Measurements from ENCODE around the gene CYLD. TPM values are rescaled to one million over a fixed set of nuclear protein-coding genes. Genes with fewer than 3 reads are reported as not detected.
A peak's percentile ranks its signal among the peaks of the same experiment; 100 is the strongest.

The CYLD gene
- total RNA-seq, 5 donors from 2014 or later (not counting 1 experiment from before 2014, with no cell fraction given): 243 to 380 (median 294) TPM

- H3K27me3 ChIP-seq (replicated peaks in 1 of 2; ENCODE audit: control insufficient read depth in 2 of 2, extremely low read depth in 1 of 2, insufficient read depth in 2 of 2, low read length in 1 of 2): no peaks in the 10 kb centered on the region
- Mint-ChIP-seq H3K36me3 (peaks cover 40% of the 10 kb centered on the region), H3K4me1 (peaks cover 69 to 74% (median 72%) of the 10 kb centered on the region in 3 donors), H3K27ac (peak overlapping the region; percentile 97 to 98), H3K4me3 (peak overlapping the region; percentile 93 to 98 (median 95)), H3K9me3 (no peaks in the 10 kb centered on the region), H3K27me3 (no peaks in the 10 kb centered on the region)
- H3K9me3 ChIP-seq: no peaks in the 10 kb centered on the region
- no CpG with 5 or more reads among the region's 4 CpGs for WGBS (ENCODE audit: insufficient coverage)
- ATAC-seq (replicated peaks in 1 of 4): no peak
- peak overlapping the region; percentile 100 for H3K27ac ChIP-seq (ENCODE audit: low read length)
- peaks cover 0 to 14% of the 10 kb centered on the region in 2 donors for H3K36me3 ChIP-seq (ENCODE audit: control insufficient read depth in 2 of 2, extremely low read depth in 1 of 2, insufficient read depth in 1 of 2, low read length in 1 of 2)
- ChIA-PET POLR2A (interaction anchor here (0.6 to 1.3 kb wide), 10 partner anchors 11 to 593 kb away, joined by 3 to 7 read pairs (median 3); partner anchors contain the start of genes SNX20 (in 1 of the 2) and TENT4B (in 1 of the 2)), CTCF (interaction anchor here (0.6 to 4.9 kb wide), 16 partner anchors 25 to 722 kb away, joined by 3 to 52 read pairs (median 6); partner anchors contain the start of gene SNX20 (in 1 of the 2))
- H3K4me3 ChIP-seq (ENCODE audit: control insufficient read depth in 1 of 2, extremely low read depth in 1 of 2, low read length in 1 of 2): peak overlapping the region; percentile 60 to 99
- no peak for DNase-seq
- H3K4me1 ChIP-seq (ENCODE audit: control insufficient read depth in 1 of 2, extremely low read depth in 1 of 2, insufficient read depth in 2 of 2, low read length in 2 of 2): peaks cover 22 to 58% of the 10 kb centered on the region in 2 experiments
These were observed 4.1 kb downstream of the CYLD start for GRCh38 chr16:50745940-50746339.

GRCh38 chr16:50747207-50747956 lies 5.5 kb downstream of the CYLD start:
- ChIA-PET POLR2A (interaction anchor here in 1 of 2 donors (0.6 to 0.7 kb wide), 2 partner anchors 23 to 66 kb away, joined by 4 read pairs; partner anchors contain the start of gene SNX20), CTCF (interaction anchor here (0.8 to 4.9 kb wide), 24 partner anchors 11 to 723 kb away, joined by 3 to 52 read pairs (median 4); partner anchors contain the start of gene SNX20 (in 1 of the 2))
- Mint-ChIP-seq H3K9me3 (no peaks in the 10 kb centered on the region), H3K4me3 (peak overlapping the region; percentile 72 to 98 (median 81)), H3K27me3 (no peaks in the 10 kb centered on the region), H3K27ac (peak overlapping the region; percentile 95 to 97), H3K36me3 (peaks cover 48% of the 10 kb centered on the region), H3K4me1 (peaks cover 71 to 77% (median 76%) of the 10 kb centered on the region in 3 donors)
- ATAC-seq (replicated peaks in 1 of 4) (peak; percentile 74 to 79 (median 77)), DNase-seq (peak in 13 of 35 experiments; percentile 7 to 77 (median 30))
- peak overlapping the region; percentile 15 to 37 for H3K4me3 ChIP-seq (ENCODE audit: control insufficient read depth in 1 of 2, extremely low read depth in 1 of 2, low read length in 1 of 2)
- peak overlapping the region; percentile 100 for H3K27ac ChIP-seq (ENCODE audit: low read length)
- WGBS (ENCODE audit: insufficient coverage): 0% methylated on average over 4 of the region's 7 CpGs
- no peaks in the 10 kb centered on the region for H3K9me3 ChIP-seq
- H3K27me3 ChIP-seq (replicated peaks in 1 of 2; ENCODE audit: control insufficient read depth in 2 of 2, extremely low read depth in 1 of 2, insufficient read depth in 2 of 2, low read length in 1 of 2): no peaks in the 10 kb centered on the region
- peaks cover 16 to 62% of the 10 kb centered on the region in 2 experiments for H3K4me1 ChIP-seq (ENCODE audit: control insufficient read depth in 1 of 2, extremely low read depth in 1 of 2, insufficient read depth in 2 of 2, low read length in 2 of 2)
- H3K36me3 ChIP-seq (ENCODE audit: control insufficient read depth in 2 of 2, extremely low read depth in 1 of 2, insufficient read depth in 1 of 2, low read length in 1 of 2): peaks cover 0 to 22% of the 10 kb centered on the region in 2 donors

GRCh38 chr16:50751528-50751927 lies 9.6 kb downstream of the CYLD start:
- Histone ChIP-seq H3K9me3 (no peaks in the 10 kb centered on the region), H3K27me3 (replicated peaks in 1 of 2; ENCODE audit: control insufficient read depth in 2 of 2, extremely low read depth in 1 of 2, insufficient read depth in 2 of 2, low read length in 1 of 2) (no peaks in the 10 kb centered on the region), H3K4me3 (ENCODE audit: control insufficient read depth in 1 of 2, extremely low read depth in 1 of 2, low read length in 1 of 2) (no peak overlapping the region), H3K4me1 (ENCODE audit: control insufficient read depth in 1 of 2, extremely low read depth in 1 of 2, insufficient read depth in 2 of 2, low read length in 2 of 2) (peaks cover 11 to 59% of the 10 kb centered on the region in 2 experiments), H3K27ac (ENCODE audit: low read length) (no peak overlapping the region), H3K36me3 (ENCODE audit: control insufficient read depth in 2 of 2, extremely low read depth in 1 of 2, insufficient read depth in 1 of 2, low read length in 1 of 2) (peaks cover 0 to 54% of the 10 kb centered on the region in 2 donors)
- Mint-ChIP-seq H3K4me3 (peak overlapping the region; percentile 9 to 78 (median 50)), H3K27me3 (no peaks in the 10 kb centered on the region), H3K36me3 (peaks cover 55% of the 10 kb centered on the region), H3K27ac (peak overlapping the region; percentile 28 to 74), H3K4me1 (peaks cover 79 to 84% (median 80%) of the 10 kb centered on the region in 3 donors), H3K9me3 (no peaks in the 10 kb centered on the region)
- 80% methylated on average over 2 of the region's 6 CpGs for WGBS (ENCODE audit: insufficient coverage)
- ATAC-seq (replicated peaks in 1 of 4) (no peak), DNase-seq (no peak)
- POLR2A ChIA-PET: interaction anchor here (0.6 to 0.8 kb wide), 4 partner anchors 14 to 86 kb away, joined by 3 read pairs; no protein-coding TSS in a partner anchor
- CTCF ChIA-PET: interaction anchor here (0.7 to 2.4 kb wide), 11 partner anchors 10 to 425 kb away, joined by 3 to 10 read pairs (median 3); partner anchors contain the start of gene CYLD (in 1 of the 2)

- ATAC-seq (replicated peaks in 1 of 4): no peak
- peaks cover 53% of the 10 kb centered on the region for H3K36me3 Mint-ChIP-seq
- Histone ChIP-seq H3K36me3 (ENCODE audit: control insufficient read depth in 2 of 2, extremely low read depth in 1 of 2, insufficient read depth in 1 of 2, low read length in 1 of 2) (peaks cover 0 to 63% of the 10 kb centered on the region in 2 donors), H3K4me1 (ENCODE audit: control insufficient read depth in 1 of 2, extremely low read depth in 1 of 2, insufficient read depth in 2 of 2, low read length in 2 of 2) (peaks cover 17 to 57% of the 10 kb centered on the region in 2 experiments), H3K27me3 (replicated peaks in 1 of 2; ENCODE audit: control insufficient read depth in 2 of 2, extremely low read depth in 1 of 2, insufficient read depth in 2 of 2, low read length in 1 of 2) (no peaks in the 10 kb centered on the region), H3K9me3 (no peaks in the 10 kb centered on the region), H3K27ac (ENCODE audit: low read length) (no peak overlapping the region), H3K4me3 (ENCODE audit: control insufficient read depth in 1 of 2, extremely low read depth in 1 of 2, low read length in 1 of 2) (no peak overlapping the region)
- H3K27me3 Mint-ChIP-seq: no peaks in the 10 kb centered on the region
- ChIA-PET CTCF (interaction anchor here in 1 of 2 donors (1.1 kb wide), 1 partner anchor 84 kb away, joined by 3 read pairs; no protein-coding TSS in a partner anchor), POLR2A (no interaction called here)
- DNase-seq: no peak
- WGBS (ENCODE audit: insufficient coverage): 22% methylated on average over 1 of the region's 4 CpGs
- H3K27ac Mint-ChIP-seq: peak overlapping the region; percentile 79 to 85
- H3K9me3 Mint-ChIP-seq: no peaks in the 10 kb centered on the region
- peaks cover 81 to 84% (median 81%) of the 10 kb centered on the region in 3 donors for H3K4me1 Mint-ChIP-seq
- peak overlapping the region; percentile 5 to 44 (median 43) for H3K4me3 Mint-ChIP-seq
These were observed 10.8 kb downstream of the CYLD start for GRCh38 chr16:50752471-50753235.

GRCh38 chr16:50756473-50756872 lies 14.6 kb downstream of the CYLD start:
- H3K36me3 Mint-ChIP-seq: peaks cover 62% of the 10 kb centered on the region
- no peaks in the 10 kb centered on the region for H3K9me3 Mint-ChIP-seq
- no CpG with 5 or more reads among the region's 3 CpGs for WGBS (ENCODE audit: insufficient coverage)
- ATAC-seq (replicated peaks in 1 of 4): peak in 1 of 4 experiments; percentile 15
- H3K27me3 Mint-ChIP-seq: no peaks in the 10 kb centered on the region
- Histone ChIP-seq H3K27ac (ENCODE audit: low read length) (no peak overlapping the region), H3K36me3 (ENCODE audit: control insufficient read depth in 2 of 2, extremely low read depth in 1 of 2, insufficient read depth in 1 of 2, low read length in 1 of 2) (peaks cover 0 to 76% of the 10 kb centered on the region in 2 donors), H3K9me3 (no peaks in the 10 kb centered on the region), H3K4me3 (ENCODE audit: control insufficient read depth in 1 of 2, extremely low read depth in 1 of 2, low read length in 1 of 2) (no peak overlapping the region), H3K27me3 (replicated peaks in 1 of 2; ENCODE audit: control insufficient read depth in 2 of 2, extremely low read depth in 1 of 2, insufficient read depth in 2 of 2, low read length in 1 of 2) (no peaks in the 10 kb centered on the region), H3K4me1 (ENCODE audit: control insufficient read depth in 1 of 2, extremely low read depth in 1 of 2, insufficient read depth in 2 of 2, low read length in 2 of 2) (peaks cover 24 to 27% of the 10 kb centered on the region in 2 experiments)
- ChIA-PET CTCF (interaction anchor here in 1 of 2 donors (0.5 to 1.0 kb wide), 5 partner anchors 33 to 202 kb away, joined by 3 to 4 read pairs (median 3); no protein-coding TSS in a partner anchor), POLR2A (interaction anchor here (0.7 to 1.1 kb wide), 5 partner anchors 10 to 75 kb away, joined by 3 to 6 read pairs (median 3); partner anchors contain the start of gene SNX20 (in 1 of the 2))
- no peak for DNase-seq
- H3K4me3 Mint-ChIP-seq: peak overlapping the region; percentile 25 to 44 (median 31)
- peak overlapping the region in 1 of 2 donors; percentile 79 for H3K27ac Mint-ChIP-seq
- peaks cover 85 to 90% (median 85%) of the 10 kb centered on the region in 3 donors for H3K4me1 Mint-ChIP-seq

Measured in T-cell (primary cell).